Jurkat, Clone E6-1 (cell line): ENCODE results near the gene DYNC1H1.
"Not testable (repeated sequence)": the region's sequence is repeated elsewhere in the genome, so short reads cannot be mapped to it uniquely, and the experiment has no call there.

ENCODE experiments used
- DNase-seq: peaks from one replicate; pipeline ENCODE4 v3.0.0-alpha.2; 2011; ENCODE audit warnings: low read depth, low spot score
- H3K4me3 ChIP-seq: 2 replicates; pipeline ENCODE4 v1.5.1; 2011; ENCODE audit warnings: mild to moderate bottlenecking, low read length, control low read depth, moderate library complexity

The DYNC1H1 gene

GRCh38 chr14:101980700-101981099 is 16.3 kb downstream of the DYNC1H1 start:
- no peak for DNase-seq
- no peak overlapping the region for H3K4me3 ChIP-seq

- H3K4me3 ChIP-seq: no peak overlapping the region
- DNase-seq: no peak
Measured at GRCh38 chr14:101982621-101983020, 18.2 kb downstream of the DYNC1H1 start.

GRCh38 chr14:101984831-101985230 is 20.5 kb downstream of the DYNC1H1 start:
- DNase-seq, H3K4me3 ChIP-seq: not testable (repeated sequence)

- DNase-seq: no peak
- H3K4me3 ChIP-seq: no peak overlapping the region
Measured at GRCh38 chr14:101985957-101986356, 21.6 kb downstream of the DYNC1H1 start.

GRCh38 chr14:101986953-101987352 is 22.6 kb downstream of the DYNC1H1 start:
- DNase-seq: no peak
- H3K4me3 ChIP-seq: no peak overlapping the region

GRCh38 chr14:101988377-101988776 is 24.0 kb downstream of the DYNC1H1 start:
- no peak for DNase-seq
- no peak overlapping the region for H3K4me3 ChIP-seq

GRCh38 chr14:101991352-101991751 is 27.0 kb downstream of the DYNC1H1 start:
- H3K4me3 ChIP-seq: no peak overlapping the region
- DNase-seq: no peak

- H3K4me3 ChIP-seq: no peak overlapping the region
- no peak for DNase-seq
Measured at GRCh38 chr14:101992708-101993107, 28.3 kb downstream of the DYNC1H1 start.

- no peak overlapping the region for H3K4me3 ChIP-seq
- DNase-seq: no peak
Measured at GRCh38 chr14:101997429-101998336, 33.3 kb downstream of the DYNC1H1 start.

GRCh38 chr14:102000902-102001301 is 36.5 kb downstream of the DYNC1H1 start:
- DNase-seq: no peak
- no peak overlapping the region for H3K4me3 ChIP-seq

- no peak overlapping the region for H3K4me3 ChIP-seq
- DNase-seq: no peak
Measured at GRCh38 chr14:102005336-102005735, 41.0 kb downstream of the DYNC1H1 start.

GRCh38 chr14:102007916-102008418 is 43.6 kb downstream of the DYNC1H1 start:
- DNase-seq: peak; percentile 96
- peak overlapping the region; percentile 32 for H3K4me3 ChIP-seq

GRCh38 chr14:102008891-102009290 is 44.5 kb downstream of the DYNC1H1 start:
- H3K4me3 ChIP-seq: no peak overlapping the region

GRCh38 chr14:102011631-102012030 is 47.3 kb downstream of the DYNC1H1 start:
- no peak for DNase-seq
- no peak overlapping the region for H3K4me3 ChIP-seq

More at GRCh38 chr14:102008891-102009290, 44.5 kb downstream of the DYNC1H1 start:
- DNase-seq: no peak

- H3K4me3 ChIP-seq: no peak overlapping the region
- DNase-seq: no peak
Measured at GRCh38 chr14:102012336-102012735, 48.0 kb downstream of the DYNC1H1 start.

- H3K4me3 ChIP-seq: no peak overlapping the region
- DNase-seq: no peak
Measured at GRCh38 chr14:102013669-102014200, 49.4 kb downstream of the DYNC1H1 start.

GRCh38 chr14:102015045-102015685 is 50.8 kb downstream of the DYNC1H1 start:
- H3K4me3 ChIP-seq: no peak overlapping the region
- DNase-seq: no peak

- no peak overlapping the region for H3K4me3 ChIP-seq
- DNase-seq: no peak
Measured at GRCh38 chr14:102015771-102016170, 51.4 kb downstream of the DYNC1H1 start.

GRCh38 chr14:102016420-102017090 is 52.2 kb downstream of the DYNC1H1 start:
- H3K4me3 ChIP-seq: no peak overlapping the region

More at GRCh38 chr14:102016420-102017090, 52.2 kb downstream of the DYNC1H1 start:
- no peak for DNase-seq
